HG03039 (cell line): ENCODE data around the gene SERPIND1.
"Not testable (repeated sequence)": the region's sequence is repeated elsewhere in the genome, so short reads cannot be mapped to it uniquely, and the experiment has no call there.

Experiments used
- ATAC-seq: cut with Tn5 transposase; IDR thresholded peaks from one replicate; pipeline ENCODE4 v1.9.1; 2021; ENCODE audit warnings: mild to moderate bottlenecking, moderate library complexity; ENCODE audit not compliant: unreplicated experiment

SERPIND1 gene

DNA sequence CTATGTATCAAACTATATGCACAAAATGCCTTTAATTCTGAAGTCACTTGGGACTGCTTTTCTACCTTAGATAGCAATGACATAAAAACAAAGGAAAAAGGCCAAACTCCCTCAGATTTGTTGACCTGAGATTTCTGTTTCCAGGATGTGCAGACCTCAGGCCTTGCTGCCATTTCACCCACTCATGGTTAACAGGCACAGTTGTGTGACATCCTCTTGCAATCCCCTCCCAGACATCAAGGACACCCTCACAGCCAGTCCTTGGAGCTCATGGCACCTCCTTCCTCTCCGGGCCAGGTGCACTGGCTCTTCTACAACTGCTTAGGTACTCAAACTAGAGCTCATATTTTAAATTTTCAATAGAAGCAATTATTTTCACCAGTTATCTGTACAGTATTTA lies 37.3 kb downstream of the SERPIND1 start:
- ATAC-seq, result no peak

DNA sequence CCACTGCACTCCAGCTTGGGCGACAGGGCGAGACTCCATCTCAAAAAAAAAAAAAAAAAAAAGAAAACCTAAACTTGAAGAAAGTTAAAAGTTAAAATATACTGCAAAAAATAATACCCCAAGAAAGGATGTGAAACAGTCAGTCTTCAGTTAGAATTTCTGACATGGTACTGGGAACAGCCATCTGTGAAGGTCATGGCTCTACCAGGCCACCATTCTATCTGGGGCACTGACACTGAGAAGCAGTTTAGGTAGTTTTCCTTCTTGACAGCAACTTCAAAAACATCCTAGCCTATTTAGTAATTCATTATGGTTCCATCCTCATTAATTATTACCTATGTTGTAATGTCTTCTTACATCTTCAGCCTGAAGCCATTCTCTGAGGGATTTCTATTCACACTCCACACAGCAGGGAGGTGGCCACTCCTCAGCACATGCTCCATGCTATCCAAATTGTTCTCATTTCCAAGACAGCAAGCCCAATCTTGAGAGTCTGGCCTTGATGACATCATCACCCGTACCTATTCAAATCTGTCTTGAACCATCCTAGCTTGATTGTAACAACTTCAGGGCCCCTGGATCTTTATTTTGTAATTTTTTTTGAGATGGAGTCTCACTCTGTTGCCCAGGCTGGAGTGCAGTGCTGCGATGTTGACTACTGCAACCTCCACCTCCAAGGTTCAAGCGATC lies 38.2 kb downstream of the SERPIND1 start:
- ATAC-seq, result no peak

DNA sequence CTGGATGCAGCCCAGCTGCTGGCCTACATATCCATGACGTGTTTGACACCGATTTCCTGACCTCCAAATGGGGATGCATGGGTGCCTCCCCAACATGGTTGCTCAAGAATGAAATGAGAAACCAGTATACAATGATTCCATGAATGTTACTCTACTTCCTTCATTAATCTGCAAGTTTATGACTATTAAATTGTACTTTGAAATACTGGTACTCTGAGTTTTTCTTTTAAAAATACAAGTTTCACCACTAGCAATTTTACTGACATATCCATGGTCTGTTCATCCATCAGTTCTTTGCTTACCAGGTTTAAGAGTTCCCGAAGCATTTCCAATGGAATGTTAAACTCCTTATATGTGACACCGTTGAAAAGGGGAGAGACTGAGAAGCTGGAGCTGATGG lies 39.1 kb downstream of the SERPIND1 start:
- no peak for ATAC-seq

DNA sequence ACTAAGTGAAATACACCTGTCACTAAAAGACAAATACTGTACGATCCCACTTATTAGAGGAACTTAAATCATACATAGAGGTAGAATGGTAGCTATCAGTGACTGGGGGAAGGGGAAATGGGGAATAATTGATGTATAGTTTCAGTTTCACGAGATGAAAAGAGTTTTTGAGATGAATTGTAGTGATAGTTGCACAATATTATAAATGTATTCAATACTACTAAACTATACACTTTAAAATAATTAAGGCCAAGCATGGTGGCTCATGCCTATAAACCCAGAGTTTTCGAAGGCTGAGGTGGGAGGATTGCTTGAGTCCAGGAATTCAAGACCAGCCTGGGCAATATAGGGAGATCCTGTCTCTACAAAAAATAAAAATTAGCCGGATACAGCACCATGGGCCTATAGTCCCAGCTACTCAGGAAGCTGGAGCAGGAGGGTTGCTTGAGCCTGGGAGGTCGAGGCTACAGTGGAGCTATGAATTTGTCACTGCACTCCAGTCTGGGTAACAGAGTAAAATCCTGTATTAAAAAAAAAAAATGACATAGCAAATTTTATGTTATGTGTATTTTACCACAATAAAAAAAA lies 40.4 kb downstream of the SERPIND1 start:
- no peak for ATAC-seq

DNA sequence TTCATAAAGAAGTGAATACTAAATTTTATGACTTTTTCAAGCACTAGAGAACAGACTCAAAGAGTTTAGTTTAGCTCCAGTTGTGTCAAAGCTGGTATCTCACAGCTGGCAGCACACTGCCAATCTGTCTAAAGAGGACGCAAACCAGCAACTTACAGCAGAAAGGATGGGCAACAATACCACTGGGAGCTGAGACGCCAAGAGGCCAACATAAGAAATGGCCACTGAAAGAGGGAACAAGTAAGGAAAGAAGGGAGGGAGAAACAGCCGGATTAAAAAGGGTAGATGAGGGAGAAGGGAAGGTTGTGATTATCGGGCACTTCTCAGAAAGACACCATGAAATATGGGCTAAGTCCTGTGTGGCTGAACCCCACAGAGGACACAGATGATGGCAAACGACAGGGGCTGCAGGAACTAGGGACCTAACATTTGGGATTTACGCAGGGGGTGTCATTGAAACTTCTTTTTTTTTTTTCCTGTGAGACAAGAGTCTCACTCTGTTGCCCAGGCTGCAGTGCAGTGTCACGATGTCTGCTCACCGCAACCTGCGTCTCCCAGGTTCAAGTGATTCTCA lies 41.7 kb downstream of the SERPIND1 start:
- ATAC-seq, result no peak

DNA sequence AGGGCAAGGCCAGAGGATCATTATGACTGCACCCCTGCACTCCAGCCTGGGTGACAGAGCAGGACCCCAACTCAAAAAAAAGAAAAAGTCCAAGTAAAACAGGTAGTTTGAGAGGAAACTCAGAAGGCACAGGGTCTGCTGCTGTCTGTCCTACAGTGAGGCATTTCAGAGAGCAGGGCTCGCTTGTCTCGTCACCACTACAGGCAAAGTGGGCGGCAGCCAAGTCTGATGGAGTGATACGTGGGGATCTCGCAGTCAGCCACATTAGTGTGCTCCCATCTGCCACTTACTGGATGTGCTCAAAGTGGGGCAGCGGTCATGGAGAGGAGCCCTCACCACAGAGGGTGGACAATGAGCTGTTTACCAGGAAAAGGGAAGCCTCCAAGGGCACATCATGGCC lies 42.6 kb downstream of the SERPIND1 start:
- ATAC-seq, result no peak

DNA sequence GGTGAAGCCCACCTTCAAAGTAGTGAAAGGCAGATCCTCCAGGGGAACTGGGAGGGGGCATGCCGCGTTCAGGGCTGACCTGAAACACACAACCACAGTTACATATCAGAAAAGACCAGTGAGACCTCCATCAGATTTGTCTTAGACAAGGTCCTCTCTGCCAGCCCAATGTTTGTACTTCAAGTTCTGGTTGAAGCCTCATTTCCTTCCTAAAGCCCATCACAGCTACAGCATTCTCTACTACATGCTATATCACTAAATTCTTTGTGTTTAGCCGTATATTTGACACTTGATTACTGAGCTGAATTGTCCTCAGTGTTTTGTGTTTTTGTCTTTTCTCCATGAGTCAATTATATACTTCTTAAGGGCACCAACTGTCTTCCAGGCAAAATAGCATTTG lies 44.6 kb downstream of the SERPIND1 start:
- no peak for ATAC-seq

DNA sequence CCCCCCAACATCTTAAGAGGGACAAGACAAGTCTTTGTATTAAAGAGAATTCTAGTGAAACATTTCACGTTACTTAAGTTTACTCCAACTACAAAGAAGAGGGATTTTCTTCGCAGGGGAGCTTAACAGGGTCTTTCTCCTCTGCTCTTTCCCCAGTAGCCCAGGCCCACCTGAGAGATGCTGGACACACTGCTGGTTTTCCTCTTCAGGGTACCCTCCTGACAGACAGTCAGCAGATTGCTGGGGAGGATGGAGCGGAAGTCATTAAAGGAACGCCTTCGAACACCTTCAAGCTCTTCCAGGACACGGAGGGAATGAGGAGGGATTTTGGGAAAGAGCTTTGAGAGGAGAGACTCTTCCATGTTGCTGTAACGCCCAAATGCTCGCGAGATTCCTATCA lies 45.6 kb downstream of the SERPIND1 start:
- no peak for ATAC-seq

DNA sequence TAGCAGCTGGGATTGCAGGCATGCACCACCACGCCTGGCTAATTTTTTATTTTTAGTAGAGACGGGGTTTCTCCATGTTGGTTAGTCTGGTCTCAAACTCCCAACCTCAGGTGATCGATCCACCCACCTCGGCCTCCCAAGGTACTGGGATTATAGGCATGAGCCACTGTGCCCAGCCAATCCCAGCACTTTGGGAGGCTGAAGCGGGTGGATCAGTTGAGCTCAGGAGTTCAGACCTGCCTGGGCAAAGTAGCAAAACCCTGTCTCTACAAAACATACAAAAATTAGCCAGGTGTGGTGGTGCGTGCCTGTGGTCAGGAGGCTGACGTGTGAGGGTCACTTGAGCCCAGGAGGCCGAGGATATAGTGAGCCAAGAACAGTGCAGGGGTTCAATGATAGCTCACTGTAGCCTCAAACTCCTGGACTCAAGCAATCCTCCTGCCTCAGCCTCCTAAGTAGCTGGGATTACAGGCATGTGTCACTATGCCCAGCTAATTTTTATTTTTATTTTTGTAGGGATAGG lies 47.9 kb downstream of the SERPIND1 start:
- not testable (repeated sequence) for ATAC-seq

DNA sequence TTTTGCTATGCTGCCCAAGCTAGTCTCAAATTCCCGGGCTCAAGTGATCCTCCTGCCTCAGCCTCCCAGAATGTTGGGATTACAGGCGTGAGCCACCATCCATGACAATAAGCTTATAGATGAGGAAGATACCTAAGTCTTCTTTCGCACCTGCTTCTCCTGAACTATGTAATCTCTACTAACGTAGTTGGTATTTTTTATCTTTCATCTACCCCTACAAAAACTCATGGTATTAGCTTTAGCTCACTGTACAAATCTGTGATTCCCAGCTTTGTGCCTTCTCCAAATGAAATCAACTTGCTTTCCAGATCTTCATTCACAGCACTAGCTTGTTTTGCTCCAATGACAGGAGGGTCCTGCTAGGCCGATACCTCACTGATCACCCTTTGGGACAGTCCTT lies 48.3 kb downstream of the SERPIND1 start:
- ATAC-seq, result no peak

DNA sequence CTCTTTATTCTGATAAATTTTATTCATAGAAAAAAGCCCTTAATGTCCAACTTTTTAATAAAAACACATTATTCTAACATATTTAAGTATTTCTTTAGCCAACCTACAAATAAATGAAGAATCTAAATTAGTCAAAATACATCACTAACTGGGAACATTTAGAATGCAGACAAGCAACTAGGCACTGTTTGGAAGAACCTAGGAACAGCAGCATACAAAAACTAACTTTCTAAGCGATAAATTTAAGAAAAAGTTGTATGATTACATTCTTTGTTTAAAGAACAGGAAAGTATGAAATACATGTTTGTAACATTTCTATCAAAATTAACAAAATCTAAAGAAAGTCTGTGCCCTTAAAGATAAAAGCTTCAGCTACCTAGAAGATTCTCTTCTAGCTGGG lies 49.4 kb downstream of the SERPIND1 start:
- ATAC-seq, result no peak

DNA sequence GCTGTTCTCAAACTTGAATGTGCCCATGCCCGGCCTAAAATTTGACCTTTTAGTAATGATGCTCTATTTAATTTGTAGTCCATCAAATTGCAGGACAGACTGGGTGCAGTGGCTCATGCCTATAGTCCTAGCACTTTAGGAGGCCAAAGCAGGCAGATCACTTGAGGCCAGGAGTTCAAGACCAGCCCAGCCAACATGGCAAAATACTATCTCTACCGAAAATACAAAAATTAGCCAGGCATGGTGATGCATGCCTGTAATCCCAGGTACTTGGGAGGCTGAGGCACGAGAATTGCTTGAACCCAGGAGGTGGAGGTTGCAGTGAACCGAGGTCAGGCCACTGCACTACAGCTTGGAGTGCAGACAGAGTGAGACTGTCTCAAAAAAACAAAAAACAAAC lies 51.3 kb downstream of the SERPIND1 start:
- not testable (repeated sequence) for ATAC-seq

DNA sequence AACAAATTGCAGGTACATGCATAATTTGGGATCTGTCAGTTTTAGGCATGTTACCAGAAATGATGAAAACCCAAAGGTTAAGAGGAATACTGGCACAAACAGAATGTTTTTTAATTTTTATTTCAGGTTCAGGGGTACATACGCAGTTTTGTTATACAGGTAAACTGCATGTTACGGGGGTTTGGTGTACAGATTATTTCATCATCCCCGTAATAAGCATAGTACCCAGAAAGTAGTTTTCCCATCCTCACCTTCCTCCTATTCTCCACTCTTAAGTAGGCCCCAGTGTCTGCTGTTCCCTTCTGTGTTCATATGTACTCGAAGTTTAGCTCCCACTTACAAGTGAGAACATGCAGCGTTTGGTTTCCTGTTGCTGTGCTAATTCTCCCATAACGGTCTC lies 51.7 kb downstream of the SERPIND1 start:
- ATAC-seq, result no peak

DNA sequence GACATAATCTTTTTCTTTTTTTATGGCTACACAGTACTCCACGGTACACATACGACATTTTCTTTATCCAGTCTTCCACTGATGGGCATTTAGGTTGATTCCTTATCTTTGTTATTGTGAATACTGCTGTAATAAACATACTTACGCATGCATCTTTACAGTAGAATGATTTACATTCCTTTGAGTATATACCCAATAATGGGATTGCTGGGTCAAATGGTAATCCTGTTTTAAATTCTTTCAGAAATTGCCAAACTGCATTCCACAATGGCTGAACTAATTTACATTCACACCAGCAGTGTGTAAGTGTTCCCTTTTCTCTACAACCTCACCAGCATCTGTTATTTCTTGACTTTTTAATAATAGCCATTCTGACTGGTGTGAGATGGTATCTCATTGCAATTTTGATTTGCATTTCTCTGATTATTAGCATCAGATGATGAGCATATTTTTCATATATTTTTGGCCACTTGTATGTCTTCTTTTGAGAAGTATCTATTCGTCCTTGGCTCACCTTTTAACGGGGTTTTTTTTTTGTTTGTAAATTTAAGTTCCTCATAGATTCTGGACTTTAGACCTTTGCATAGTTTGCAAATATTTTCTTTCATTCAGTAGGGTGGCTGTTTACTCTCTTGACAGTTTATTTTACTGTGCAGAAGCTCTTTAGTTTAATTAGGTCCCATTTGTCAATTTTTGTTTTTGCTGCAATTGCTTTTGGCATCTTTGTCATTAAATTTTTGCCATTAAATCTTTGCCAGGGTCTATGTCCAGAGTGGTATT lies 52.6 kb downstream of the SERPIND1 start:
- not testable (repeated sequence) for ATAC-seq

DNA sequence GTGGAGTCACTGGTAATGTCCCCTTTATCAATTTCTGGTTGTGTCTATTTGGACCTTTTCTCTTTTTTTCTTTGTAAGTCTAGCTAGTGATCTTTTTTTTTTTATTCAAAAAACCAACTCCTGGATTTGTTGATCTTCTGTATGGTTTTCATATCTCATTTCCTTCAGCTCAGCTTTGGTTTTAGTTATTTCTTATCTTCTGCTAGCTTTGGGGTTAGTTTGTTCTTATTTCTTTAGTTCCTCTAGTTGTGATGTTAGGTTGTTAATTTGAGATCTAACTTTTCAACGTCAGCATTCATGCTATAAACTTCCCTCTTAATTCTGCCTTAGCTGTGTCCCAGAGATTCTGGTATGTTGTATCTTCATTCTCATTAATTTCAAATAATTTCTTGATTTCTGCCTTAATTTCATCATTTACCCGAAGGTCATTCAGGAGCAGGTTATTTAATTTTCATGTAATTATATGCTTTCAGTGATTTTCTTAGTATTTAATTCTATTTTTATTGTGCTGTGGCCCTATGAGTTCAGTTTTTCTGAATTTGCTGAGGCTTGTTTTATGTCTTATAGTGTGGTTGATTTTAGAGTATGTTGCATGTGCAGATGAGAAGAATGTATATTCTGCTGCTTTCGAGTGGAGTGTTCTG lies 55.7 kb downstream of the SERPIND1 start:
- no peak for ATAC-seq

DNA sequence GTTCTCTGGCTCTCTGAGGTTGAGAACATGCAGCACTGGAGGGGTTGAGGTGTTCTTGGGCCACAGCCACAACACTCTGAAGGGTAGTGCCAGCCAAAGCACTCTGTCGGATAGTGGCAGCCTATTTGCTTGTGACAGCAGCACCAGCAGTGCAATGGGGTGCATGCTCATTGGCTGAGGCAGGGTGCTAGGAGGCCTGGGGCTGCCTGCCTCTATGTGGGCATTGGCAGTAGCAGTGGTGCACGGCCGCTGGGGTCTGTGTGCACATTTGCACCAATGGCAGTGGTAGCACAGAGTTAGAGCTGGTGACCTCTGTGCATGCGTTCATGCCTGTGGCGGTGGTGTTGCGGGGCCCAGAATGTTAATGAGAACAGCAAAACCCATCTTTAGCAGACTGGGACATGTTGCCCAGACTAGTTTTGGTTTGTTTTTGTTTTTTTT lies 59.3 kb downstream of the SERPIND1 start:
- ATAC-seq, result no peak

DNA sequence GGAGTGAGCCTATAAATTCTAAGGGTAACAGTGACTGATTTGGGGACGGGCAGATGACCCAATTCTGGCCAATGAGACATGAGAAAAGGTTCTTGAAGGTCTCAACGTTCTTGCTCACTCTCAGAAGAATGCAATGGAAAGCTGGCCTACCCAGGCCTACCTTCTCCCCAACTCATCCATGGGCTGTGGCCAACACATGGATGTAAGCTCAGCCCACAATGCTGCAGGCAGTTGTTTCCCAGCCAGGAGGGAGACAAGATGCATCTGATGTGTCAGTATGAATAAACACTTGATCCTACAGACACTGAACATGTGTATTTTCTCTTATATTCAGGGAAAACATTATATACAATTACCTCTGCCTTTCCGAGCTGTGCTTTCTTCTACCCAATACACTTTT lies 60.3 kb downstream of the SERPIND1 start:
- ATAC-seq, result no peak

DNA sequence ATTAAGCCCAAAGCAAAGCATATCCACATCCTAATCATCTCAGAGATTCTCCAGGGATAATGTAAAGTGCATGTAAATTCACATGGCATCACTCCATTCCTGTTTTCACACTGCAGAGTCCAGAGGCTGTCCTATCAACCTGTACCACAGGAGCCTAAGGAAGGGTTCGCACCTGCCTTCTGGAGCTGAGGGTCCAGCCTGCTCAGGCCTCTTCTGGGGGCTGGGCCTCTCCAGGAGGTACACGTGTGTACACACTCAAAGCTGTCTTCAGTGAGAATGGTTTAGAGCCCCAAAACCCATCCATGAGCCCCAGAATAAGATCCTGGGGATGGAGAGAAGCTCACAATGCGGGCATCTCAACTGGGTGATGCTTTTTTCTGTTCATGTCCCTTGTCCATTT lies 60.8 kb downstream of the SERPIND1 start:
- ATAC-seq, result no peak
